WTC11 (cell line): Measurements from ENCODE around the gene ATXN10. TPM values are rescaled to one million over a fixed set of nuclear protein-coding genes. Genes with fewer than 3 reads are reported as not detected.

Source experiments
- ATAC-seq: fragments of 200-7000 bp; cut with Tn5 transposase; 2 replicates; pipeline ENCODE4 v1.10.0; 2021; ENCODE audit warnings: mild to moderate bottlenecking, moderate library complexity
- CTCF ChIA-PET: fragments of 300-600 bp; sonication (Branson Sonifier 250); formaldehyde crosslinking; loops from one replicate; lab custom pipeline; 2021; ENCODE audit warnings: antibody characterized with exemption; lab: Charles Lee
- POLR2A ChIA-PET: fragments of 350-600 bp; sonication (Branson Sonifier 250); formaldehyde crosslinking; loops from one replicate; lab custom pipeline; 2021; ENCODE audit warnings: antibody characterized with exemption; lab: Charles Lee
- DNase-seq: peaks from one replicate; pipeline ENCODE4 v3.0.0; 2021; ENCODE audit warnings: low spot score
- H3K27ac Mint-ChIP-seq: 2 replicates; pipeline ENCODE4 v1.8.0; 2021; ENCODE audit warnings: mixed read lengths
- H3K27me3 Mint-ChIP-seq: 2 replicates; pipeline ENCODE4 v1.8.0; 2021; ENCODE audit warnings: low read depth, mild to moderate bottlenecking, moderate library complexity, mixed read lengths
- H3K36me3 Mint-ChIP-seq: 2 replicates; pipeline ENCODE4 v1.8.0; 2021; ENCODE audit warnings: mixed read lengths
- H3K4me1 Mint-ChIP-seq: 2 replicates; pipeline ENCODE4 v1.8.0; 2022; ENCODE audit warnings: mixed read lengths
- H3K4me3 Mint-ChIP-seq: 2 replicates; pipeline ENCODE4 v1.8.0; 2021; ENCODE audit warnings: mild to moderate bottlenecking, moderate library complexity, mixed read lengths
- H3K9me3 Mint-ChIP-seq: 2 replicates; pipeline ENCODE4 v1.8.0; 2021; ENCODE audit warnings: mixed read lengths
- ARID4B ChIP-seq: sonication (generic); formaldehyde crosslinking; IDR thresholded peaks from 2 replicates; pipeline ENCODE4 v1.8.0; 2023; ENCODE audit warnings: missing genetic modification reagents, mild to moderate bottlenecking, borderline replicate concordance
- ATF3 ChIP-seq: sonication (generic); formaldehyde crosslinking; conservative IDR thresholded peaks from 2 replicates; pipeline ENCODE4 v1.8.1; 2022; ENCODE audit warnings: mild to moderate bottlenecking, missing genetic modification reagents
- CREB1 ChIP-seq: sonication (generic); formaldehyde crosslinking; IDR thresholded peaks from 2 replicates; pipeline ENCODE4 v1.8.0; 2023; ENCODE audit warnings: mild to moderate bottlenecking, missing genetic modification reagents
- CTCF ChIP-seq: fragments of 200-600 bp; IDR thresholded peaks from 2 replicates; pipeline ENCODE4 v1.8.0; 2022; ENCODE audit warnings: antibody characterized with exemption
- GTF2I ChIP-seq: fragments of 250-450 bp; sonication (Bioruptor Pico); conservative IDR thresholded peaks from 2 replicates; pipeline ENCODE4 v1.4.0; 2021; ENCODE audit warnings: mild to moderate bottlenecking
- IRF2 ChIP-seq: sonication (generic); formaldehyde crosslinking; IDR thresholded peaks from 2 replicates; pipeline ENCODE4 v1.8.0; 2022; ENCODE audit warnings: low read depth, missing genetic modification reagents, borderline replicate concordance
- MAX ChIP-seq: sonication (generic); formaldehyde crosslinking; IDR thresholded peaks from 2 replicates; pipeline ENCODE4 v1.8.0; 2022; ENCODE audit warnings: mild to moderate bottlenecking, missing genetic modification reagents
- MLX ChIP-seq: sonication (generic); formaldehyde crosslinking; IDR thresholded peaks from 2 replicates; pipeline ENCODE4 v1.8.1; 2023; ENCODE audit warnings: mild to moderate bottlenecking, missing genetic modification reagents, moderate library complexity
- NR2C2 ChIP-seq: sonication (generic); formaldehyde crosslinking; IDR thresholded peaks from 2 replicates; pipeline ENCODE4 v1.8.0; 2022; ENCODE audit warnings: mild to moderate bottlenecking, missing genetic modification reagents
- PRDM15 ChIP-seq: sonication (generic); formaldehyde crosslinking; IDR thresholded peaks from 2 replicates; pipeline ENCODE4 v1.8.0; 2022; ENCODE audit warnings: missing genetic modification reagents
- PREB ChIP-seq: sonication (generic); formaldehyde crosslinking; IDR thresholded peaks from 2 replicates; pipeline ENCODE4 v1.8.1; 2022; ENCODE audit warnings: mild to moderate bottlenecking, missing genetic modification reagents, moderate library complexity, borderline replicate concordance
- RORB ChIP-seq: fragments of 250-450 bp; sonication (Bioruptor Pico); IDR thresholded peaks from 2 replicates; pipeline ENCODE4 v1.9.0; 2021; ENCODE audit warnings: mild to moderate bottlenecking
- TP53 ChIP-seq: sonication (generic); formaldehyde crosslinking; IDR thresholded peaks from 2 replicates; pipeline ENCODE4 v1.8.1; 2023; ENCODE audit warnings: mild to moderate bottlenecking, missing genetic modification reagents
- USF2 ChIP-seq: sonication (generic); formaldehyde crosslinking; IDR thresholded peaks from 2 replicates; pipeline ENCODE4 v1.8.1; 2023; ENCODE audit warnings: mild to moderate bottlenecking, missing genetic modification reagents, moderate library complexity
- ZNF121 ChIP-seq: sonication (generic); formaldehyde crosslinking; IDR thresholded peaks from 2 replicates; pipeline ENCODE4 v1.8.0; 2023; ENCODE audit warnings: missing genetic modification reagents
- ZNF232 ChIP-seq: sonication (generic); formaldehyde crosslinking; IDR thresholded peaks from 2 replicates; pipeline ENCODE4 v1.8.0; 2022; ENCODE audit warnings: mild to moderate bottlenecking, missing genetic modification reagents
- ZNF263 ChIP-seq: sonication (generic); formaldehyde crosslinking; IDR thresholded peaks from 2 replicates; pipeline ENCODE4 v1.8.1; 2022; ENCODE audit warnings: low read depth, mild to moderate bottlenecking, moderate library complexity, missing genetic modification reagents
- ZNF423 ChIP-seq: fragments of 250-450 bp; sonication (Bioruptor Pico); IDR thresholded peaks from 2 replicates; pipeline ENCODE4 v2.1.2; 2022; ENCODE audit warnings: mild to moderate bottlenecking, moderate library complexity
- ZNF512 ChIP-seq: sonication (generic); formaldehyde crosslinking; IDR thresholded peaks from 2 replicates; pipeline ENCODE4 v1.8.1; 2022; ENCODE audit warnings: missing genetic modification reagents, borderline replicate concordance
- total RNA-seq: library from RNA; stranded (reverse); gene quantifications from 3 replicates; pipeline ENCODE4 v1.2.3, GENCODE V29; 2021

ATXN10 gene
- total RNA-seq, 1 experiment from 2014 or later = 185 TPM

- H3K27ac Mint-ChIP-seq = no peak overlapping the region
- no peak for DNase-seq
- CTCF ChIA-PET = no interaction called here
- no peak for TF ChIP-seq IRF2 (CRISPR knock-in tag)
- TF ChIP-seq ZNF512 (CRISPR knock-in tag) = no peak
- TF ChIP-seq ZNF263 (CRISPR knock-in tag) = no peak
- no peak for TF ChIP-seq CTCF
- no peak for TF ChIP-seq ATF3 (CRISPR knock-in tag)
- no peak for TF ChIP-seq USF2 (CRISPR knock-in tag)
- TF ChIP-seq MAX (CRISPR knock-in tag) = no peak
- TF ChIP-seq ZNF121 (CRISPR knock-in tag) = no peak
- TF ChIP-seq TP53 (CRISPR knock-in tag) = no peak
- no peak for TF ChIP-seq MLX (CRISPR knock-in tag)
- no peak for TF ChIP-seq CREB1 (CRISPR knock-in tag)
- no peak for TF ChIP-seq GTF2I (CRISPR knock-in tag)
- no peak for TF ChIP-seq PREB (CRISPR knock-in tag)
- no peak for TF ChIP-seq PRDM15
- TF ChIP-seq ZNF232 (CRISPR knock-in tag) = no peak
- no peak for TF ChIP-seq NR2C2 (CRISPR knock-in tag)
- TF ChIP-seq ZNF423 (CRISPR knock-in tag) = no peak
- no peak for TF ChIP-seq RORB (CRISPR knock-in tag)
- no peak for TF ChIP-seq ARID4B (CRISPR knock-in tag)
- TF ChIP-seq, all 79 proteins: peak for 0
- H3K4me3 Mint-ChIP-seq = no peak overlapping the region
- POLR2A ChIA-PET = no interaction called here
- peaks cover 12% of the 10 kb centered on the region for H3K36me3 Mint-ChIP-seq
- peaks cover 14% of the 10 kb centered on the region for H3K4me1 Mint-ChIP-seq
- no peak for ATAC-seq
- no peaks in the 10 kb centered on the region for H3K9me3 Mint-ChIP-seq
- H3K27me3 Mint-ChIP-seq = no peaks in the 10 kb centered on the region
These were observed 50.4 kb downstream of the ATXN10 start for GRCh38 chr22:45722006-45722405.
